ENCODE results near the gene BPIFB4.

BPIFB4 gene

DNA sequence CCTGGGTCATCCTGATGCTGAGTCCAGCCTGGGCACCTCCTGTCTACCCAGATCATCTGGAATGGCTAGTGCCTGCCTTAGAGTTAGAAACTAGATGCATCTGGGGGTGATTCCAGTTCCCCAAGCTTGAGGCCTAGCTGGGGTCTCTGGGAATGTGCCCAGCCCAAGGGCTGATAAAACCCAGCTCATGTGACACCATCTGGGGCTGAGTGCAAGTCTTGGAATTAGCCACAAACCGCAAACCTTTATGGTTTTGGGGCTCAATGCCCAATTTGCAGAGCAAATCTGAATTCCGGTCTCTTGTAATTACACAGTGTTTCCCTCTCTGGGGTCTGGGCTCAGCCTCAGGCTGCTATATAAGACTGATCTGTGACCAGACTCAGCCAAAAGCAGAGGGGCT lies at the start of gene BPIFB4:
Gene BPIFB4 (plus strand): TSS at position 385 of the 400 bp plus-strand sequence. CDS start 1,884 bp downstream, outside the sequence.
- peak; percentile 24 for DNase-seq (ENCODE audit: extremely low read depth, low read depth)
- TF ChIP-seq, protein P1, sequence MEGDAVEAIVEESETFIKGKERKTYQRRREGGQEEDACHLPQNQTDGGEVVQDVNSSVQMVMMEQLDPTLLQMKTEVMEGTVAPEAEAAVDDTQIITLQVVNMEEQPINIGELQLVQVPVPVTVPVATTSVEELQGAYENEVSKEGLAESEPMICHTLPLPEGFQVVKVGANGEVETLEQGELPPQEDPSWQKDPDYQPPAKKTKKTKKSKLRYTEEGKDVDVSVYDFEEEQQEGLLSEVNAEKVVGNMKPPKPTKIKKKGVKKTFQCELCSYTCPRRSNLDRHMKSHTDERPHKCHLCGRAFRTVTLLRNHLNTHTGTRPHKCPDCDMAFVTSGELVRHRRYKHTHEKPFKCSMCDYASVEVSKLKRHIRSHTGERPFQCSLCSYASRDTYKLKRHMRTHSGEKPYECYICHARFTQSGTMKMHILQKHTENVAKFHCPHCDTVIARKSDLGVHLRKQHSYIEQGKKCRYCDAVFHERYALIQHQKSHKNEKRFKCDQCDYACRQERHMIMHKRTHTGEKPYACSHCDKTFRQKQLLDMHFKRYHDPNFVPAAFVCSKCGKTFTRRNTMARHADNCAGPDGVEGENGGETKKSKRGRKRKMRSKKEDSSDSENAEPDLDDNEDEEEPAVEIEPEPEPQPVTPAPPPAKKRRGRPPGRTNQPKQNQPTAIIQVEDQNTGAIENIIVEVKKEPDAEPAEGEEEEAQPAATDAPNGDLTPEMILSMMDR (IDR thresholded peaks at IDR 0.05; ENCODE audit: low read depth, low read length): no peak

DNA sequence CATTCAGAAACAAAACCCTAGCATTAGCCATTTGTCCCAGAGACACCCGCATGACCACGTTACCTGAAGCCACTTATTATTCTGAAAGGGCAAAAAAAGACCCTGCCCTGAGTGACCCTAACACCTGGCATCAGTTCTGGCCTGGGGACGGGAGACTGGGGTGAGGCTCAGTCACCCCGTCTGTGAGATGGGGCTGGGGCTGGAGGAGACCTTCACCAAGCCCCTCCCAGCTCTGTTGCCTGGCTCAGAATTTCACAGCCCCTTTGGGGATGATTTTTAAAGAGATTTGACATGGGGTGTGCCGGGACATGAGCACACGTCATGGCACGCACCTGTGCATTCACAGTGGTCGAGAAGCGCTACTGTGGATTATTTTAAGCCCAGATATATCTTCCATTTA lies 49.4 kb upstream of the BPIFB4 start:
- TF ChIP-seq, protein P1 (IDR thresholded peaks at IDR 0.05; ENCODE audit: low read depth, low read length): no peak
- DNase-seq (ENCODE audit: extremely low read depth, low read depth): no peak

DNA sequence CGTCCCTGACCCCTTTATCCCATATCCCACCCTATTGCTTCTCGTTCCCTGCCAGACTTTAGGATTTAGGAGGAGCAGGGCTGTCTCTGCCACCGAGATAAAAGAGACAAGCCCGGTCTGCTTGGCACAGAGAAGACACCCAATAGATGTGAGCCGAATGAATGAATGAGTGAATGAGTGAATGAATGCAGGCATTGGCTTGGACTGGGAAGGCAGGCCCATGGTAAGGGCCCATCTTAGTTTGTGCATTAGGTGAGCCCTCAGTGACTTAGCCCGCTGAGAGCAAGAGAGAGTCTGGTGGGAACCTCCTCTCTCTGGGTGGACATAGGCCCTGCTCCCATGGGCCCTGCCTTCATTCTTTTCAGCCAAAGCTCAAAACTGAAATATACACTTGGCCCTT lies 48.9 kb upstream of the BPIFB4 start:
- TF ChIP-seq, protein P1 (IDR thresholded peaks at IDR 0.05; ENCODE audit: low read depth, low read length): no peak
- DNase-seq (ENCODE audit: extremely low read depth, low read depth): no peak

DNA sequence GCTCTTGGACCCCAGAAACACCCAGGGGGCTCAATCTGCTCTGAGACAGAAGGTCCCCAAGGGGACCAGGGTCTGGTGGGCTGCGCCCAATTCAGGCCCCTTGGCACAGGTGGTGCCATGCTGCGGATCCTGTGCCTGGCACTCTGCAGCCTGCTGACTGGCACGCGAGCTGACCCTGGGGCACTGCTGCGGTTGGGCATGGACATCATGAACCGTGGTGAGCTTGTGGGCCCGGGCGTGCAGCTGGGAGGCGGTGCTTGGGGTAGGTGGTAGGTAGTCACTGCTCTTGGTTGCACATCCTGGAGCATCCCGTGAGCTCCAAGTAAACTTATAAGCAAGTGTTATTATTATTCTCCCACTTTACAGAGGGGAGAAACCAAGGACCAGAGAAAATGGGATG lies 47.9 kb upstream of the BPIFB4 start, which contains the start of gene BPIFB6:
Gene BPIFB6 (plus strand): TSS at position 118 of the 400 bp plus-strand sequence. CDS start 0 bp downstream, at position 118.
- TF ChIP-seq, protein P1 (IDR thresholded peaks at IDR 0.05; ENCODE audit: low read depth, low read length): no peak
- no peak for DNase-seq (ENCODE audit: extremely low read depth, low read depth)

DNA sequence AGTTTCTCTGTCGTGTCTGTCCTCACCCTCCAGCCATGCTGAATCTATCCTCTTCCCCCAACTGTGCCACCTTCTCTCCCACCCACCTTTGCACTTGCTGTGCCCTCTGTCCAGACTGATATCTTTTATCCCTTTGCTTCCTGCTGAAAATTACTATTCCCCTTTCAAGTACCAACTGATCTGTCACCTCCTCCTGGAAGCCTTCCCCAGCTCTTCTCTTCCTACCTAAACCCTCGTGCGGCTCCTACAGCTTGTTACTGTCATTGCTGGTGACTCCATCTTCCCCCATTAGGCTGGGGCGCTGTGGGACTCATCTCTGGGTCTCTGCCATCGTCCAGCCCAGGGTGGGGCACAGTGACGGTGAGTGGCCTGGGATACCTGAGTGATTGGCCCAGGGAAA lies 46.9 kb upstream of the BPIFB4 start:
- no peak for DNase-seq (ENCODE audit: extremely low read depth, low read depth)
- TF ChIP-seq, protein P1 (IDR thresholded peaks at IDR 0.05; ENCODE audit: low read depth, low read length): no peak

DNA sequence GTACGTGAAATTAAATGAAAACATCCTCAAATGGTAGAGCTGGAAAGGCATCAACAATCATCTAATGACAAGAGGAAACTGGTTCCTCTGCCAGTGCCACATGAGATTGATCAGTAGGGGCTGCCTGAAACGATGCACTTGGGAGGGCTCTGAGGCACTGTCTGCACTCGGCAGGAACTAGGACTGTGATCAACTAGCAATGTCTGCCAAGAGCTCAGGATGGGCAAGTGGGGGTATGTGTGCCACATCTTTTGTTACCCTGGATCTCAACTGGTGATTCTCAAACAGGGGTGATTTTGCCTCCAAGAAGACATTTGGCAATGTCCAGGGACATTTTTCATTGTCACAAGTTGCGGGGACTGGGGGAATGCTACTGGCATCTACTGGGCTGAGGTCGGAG lies 46.1 kb upstream of the BPIFB4 start:
- DNase-seq (ENCODE audit: extremely low read depth, low read depth): no peak

DNA sequence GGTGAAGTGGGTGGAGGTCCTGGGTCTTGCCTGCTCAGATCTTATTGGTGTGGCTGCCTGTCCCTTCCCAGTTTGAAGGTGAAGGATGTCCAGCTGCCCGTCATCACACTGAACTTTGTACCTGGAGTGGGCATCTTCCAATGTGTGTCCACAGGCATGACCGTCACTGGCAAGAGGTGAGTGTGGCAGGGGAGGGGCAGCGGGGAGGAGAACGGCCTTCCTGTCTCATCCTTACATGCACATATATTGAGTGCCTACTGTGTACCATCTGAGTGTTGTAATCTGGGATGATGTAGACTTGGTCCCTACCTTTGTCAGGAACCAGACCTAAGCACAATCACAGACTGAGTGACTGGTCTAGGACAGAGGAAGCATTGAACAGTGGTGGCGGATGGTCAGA lies 45.3 kb upstream of the BPIFB4 start:
- TF ChIP-seq, protein P1 (IDR thresholded peaks at IDR 0.05; ENCODE audit: low read depth, low read length): no peak

More for the DNA sequence above, 46.1 kb upstream of the BPIFB4 start:
- TF ChIP-seq, protein P1 (IDR thresholded peaks at IDR 0.05; ENCODE audit: low read depth, low read length): no peak

More for the DNA sequence above, 45.3 kb upstream of the BPIFB4 start:
- no peak for DNase-seq (ENCODE audit: extremely low read depth, low read depth)
